Measurements from ENCODE around the gene IGF2.

IGF2 gene

GRCh38 chr11:2104524-2105440 is 34.4 kb downstream of the IGF2 start:
- DNase-seq (ENCODE audit: low spot score) = no peak
- TF ChIP-seq CTCF (IDR thresholded peaks at IDR 0.05; ENCODE audit: extremely low read depth, missing control alignments) = no peak

- DNase-seq (ENCODE audit: low spot score) = no peak
- no peak for TF ChIP-seq CTCF (IDR thresholded peaks at IDR 0.05; ENCODE audit: extremely low read depth, missing control alignments)
Measured at GRCh38 chr11:2103668-2104523, 35.3 kb downstream of the IGF2 start.

GRCh38 chr11:2102883-2103213 is 36.3 kb downstream of the IGF2 start:
- TF ChIP-seq CTCF (IDR thresholded peaks at IDR 0.05; ENCODE audit: extremely low read depth, missing control alignments) = no peak
- no peak for DNase-seq (ENCODE audit: low spot score)

- no peak for DNase-seq (ENCODE audit: low spot score)
- TF ChIP-seq CTCF (IDR thresholded peaks at IDR 0.05; ENCODE audit: extremely low read depth, missing control alignments) = no peak
Measured at GRCh38 chr11:2102132-2102882, 36.9 kb downstream of the IGF2 start.

- TF ChIP-seq CTCF (IDR thresholded peaks at IDR 0.05; ENCODE audit: extremely low read depth, missing control alignments) = no peak
- DNase-seq (ENCODE audit: low spot score) = no peak
Measured at GRCh38 chr11:2101171-2101675, 38.0 kb downstream of the IGF2 start.

GRCh38 chr11:2100361-2101170 is 38.6 kb downstream of the IGF2 start:
- DNase-seq (ENCODE audit: low spot score) = no peak
- TF ChIP-seq CTCF (IDR thresholded peaks at IDR 0.05; ENCODE audit: extremely low read depth, missing control alignments) = no peak
